H9 (cell line): ENCODE data around the gene KLB. TPM values are rescaled to one million over a fixed set of nuclear protein-coding genes. Genes with fewer than 3 reads are reported as not detected.

ENCODE experiments used
- DNase-seq: peaks from one replicate; pipeline ENCODE4 v3.0.0-alpha.2; 2017
- H2AFZ ChIP-seq: one replicate; pipeline ENCODE4 v1.6.1; 2013; ENCODE audit warnings: mild to moderate bottlenecking, low read length, control low read depth, moderate library complexity
- H2AK5ac ChIP-seq: 2 replicates; pipeline ENCODE4 v1.6.1; 2013; ENCODE audit warnings: low read length, control low read depth, mixed read lengths; ENCODE audit not compliant: insufficient read length
- H2BK120ac ChIP-seq: one replicate; pipeline ENCODE4 v1.6.1; 2013; ENCODE audit warnings: low read depth, mild to moderate bottlenecking, low read length, control low read depth, inconsistent platforms; ENCODE audit not compliant: poor library complexity, severe bottlenecking
- H2BK12ac ChIP-seq: 2 replicates; pipeline ENCODE4 v1.6.1; 2013; ENCODE audit warnings: low read length, control low read depth, mixed read lengths, low read depth; ENCODE audit not compliant: insufficient read length
- H2BK15ac ChIP-seq: 2 replicates; pipeline ENCODE4 v1.6.1; 2013; ENCODE audit warnings: low read depth, low read length, control low read depth
- H2BK20ac ChIP-seq: one replicate; pipeline ENCODE4 v1.6.1; 2013; ENCODE audit warnings: low read depth, mild to moderate bottlenecking, low read length, control low read depth, inconsistent platforms; ENCODE audit not compliant: poor library complexity, severe bottlenecking
- H2BK5ac ChIP-seq: 2 replicates; pipeline ENCODE4 v1.6.1; 2013; ENCODE audit warnings: low read length, control low read depth, mixed read lengths; ENCODE audit not compliant: insufficient read length
- H3K14ac ChIP-seq: 2 replicates; pipeline ENCODE4 v1.6.1; 2013; ENCODE audit warnings: low read length, control low read depth; ENCODE audit not compliant: insufficient read depth
- H3K18ac ChIP-seq: 2 replicates; pipeline ENCODE4 v1.6.1; 2013; ENCODE audit warnings: low read depth, mild to moderate bottlenecking, mixed read lengths, low read length, control low read depth; ENCODE audit not compliant: insufficient read length
- H3K23ac ChIP-seq: 2 replicates; pipeline ENCODE4 v1.6.1; 2013; ENCODE audit warnings: low read length, control low read depth, mixed read lengths, low read depth; ENCODE audit not compliant: insufficient read length
- H3K23me2 ChIP-seq: 2 replicates; pipeline ENCODE4 v1.6.1; 2013; ENCODE audit warnings: low read depth, mild to moderate bottlenecking, mixed read lengths, low read length, control low read depth; ENCODE audit not compliant: insufficient read length, poor library complexity, severe bottlenecking
- H3K27ac ChIP-seq: 2 replicates; pipeline ENCODE4 v1.5.1; 2013; ENCODE audit warnings: low read length, control low read depth, mixed read lengths, low read depth; ENCODE audit not compliant: insufficient read length
- H3K27me3 ChIP-seq: 2 replicates; pipeline ENCODE4 v1.6.1; 2013; ENCODE audit warnings: low read length, control low read depth, inconsistent platforms; ENCODE audit not compliant: insufficient read depth
- H3K4ac ChIP-seq: 2 replicates; pipeline ENCODE4 v1.6.1; 2013; ENCODE audit warnings: low read depth, mild to moderate bottlenecking, control low read depth, inconsistent platforms, low read length, moderate library complexity
- H3K4me1 ChIP-seq: 2 replicates; pipeline ENCODE4 v1.6.1; 2013; ENCODE audit warnings: low read length, control low read depth, inconsistent platforms; ENCODE audit not compliant: insufficient read depth
- H3K4me2 ChIP-seq: 2 replicates; pipeline ENCODE4 v1.6.1; 2013; ENCODE audit warnings: low read length, control low read depth, mixed read lengths; ENCODE audit not compliant: insufficient read length, insufficient read depth
- H3K56ac ChIP-seq: 2 replicates; pipeline ENCODE4 v1.6.1; 2013; ENCODE audit warnings: low read depth, mild to moderate bottlenecking, mixed read lengths, low read length, control low read depth; ENCODE audit not compliant: insufficient read length
- H3K79me1 ChIP-seq: 2 replicates; pipeline ENCODE4 v1.6.1; 2013; ENCODE audit warnings: low read depth, mild to moderate bottlenecking, moderate library complexity, low read length, control low read depth, inconsistent platforms; ENCODE audit not compliant: insufficient read depth, poor library complexity, severe bottlenecking
- H3K79me2 ChIP-seq: 2 replicates; pipeline ENCODE4 v1.6.1; 2013; ENCODE audit warnings: low read length, control low read depth, inconsistent platforms; ENCODE audit not compliant: insufficient read depth
- H3K9ac ChIP-seq: 2 replicates; pipeline ENCODE4 v1.6.1; 2013; ENCODE audit warnings: low read length, control low read depth, mixed read lengths; ENCODE audit not compliant: insufficient read length; ENCODE audit errors: extremely low read depth
- H3K9me3 ChIP-seq: one replicate; pipeline ENCODE4 v1.6.1; 2013; ENCODE audit warnings: low read depth, low read length, inconsistent platforms; ENCODE audit not compliant: control insufficient read depth
- H3T11ph ChIP-seq: one replicate; pipeline ENCODE4 v1.6.1; 2013; ENCODE audit warnings: mild to moderate bottlenecking, low read length, control low read depth, inconsistent platforms
- H4K20me1 ChIP-seq: one replicate; pipeline ENCODE4 v1.6.1; 2013; ENCODE audit not compliant: control insufficient read depth, insufficient read length, insufficient read depth
- H4K5ac ChIP-seq: 2 replicates; pipeline ENCODE4 v1.6.1; 2013; ENCODE audit warnings: low read depth, mild to moderate bottlenecking, mixed read lengths, low read length, control low read depth; ENCODE audit not compliant: insufficient read length
- H4K8ac ChIP-seq: replicated peaks from 2 replicates; pipeline ENCODE4 v1.6.1; 2013; ENCODE audit warnings: low read length, control low read depth, mixed read lengths, low read depth; ENCODE audit not compliant: insufficient read length
- H4K91ac ChIP-seq: 2 replicates; pipeline ENCODE4 v1.6.1; 2013; ENCODE audit warnings: low read depth, mild to moderate bottlenecking, moderate library complexity, mixed read lengths, low read length, control low read depth; ENCODE audit not compliant: insufficient read length
- H3K27ac Mint-ChIP-seq, 3 experiments: 2 replicates in 2 of 3; 3 replicates in 1 of 3; pipeline ENCODE4 v1.8.0; 2020 to 2021; ENCODE audit warnings: mixed read lengths in 3 of 3, mild to moderate bottlenecking in 1 of 3, moderate library complexity in 1 of 3
- H3K27me3 Mint-ChIP-seq: 2 replicates; pipeline ENCODE4 v1.8.0; 2021; ENCODE audit warnings: low read depth, mild to moderate bottlenecking, moderate library complexity, mixed read lengths
- H3K36me3 Mint-ChIP-seq, 3 experiments: 2 replicates in 2 of 3; 3 replicates in 1 of 3; pipeline ENCODE4 v1.8.0; 2020 to 2021; ENCODE audit warnings: low read depth in 3 of 3, mixed read lengths in 3 of 3; ENCODE audit not compliant: insufficient read depth in 1 of 3
- H3K4me1 Mint-ChIP-seq, 2 experiments: 2 replicates each; pipeline ENCODE4 v1.8.0; 2020; ENCODE audit warnings: mixed read lengths in 2 of 2
- H3K4me3 Mint-ChIP-seq, 2 experiments: 2 replicates in 1 of 2; 3 replicates in 1 of 2; pipeline ENCODE4 v1.8.0; 2020 to 2021; ENCODE audit warnings: mild to moderate bottlenecking in 2 of 2, mixed read lengths in 2 of 2, moderate library complexity in 1 of 2
- H3K9me3 Mint-ChIP-seq, 2 experiments: 2 replicates in 1 of 2; 3 replicates in 1 of 2; pipeline ENCODE4 v1.8.0; 2020; ENCODE audit warnings: mild to moderate bottlenecking in 2 of 2, mixed read lengths in 2 of 2, moderate library complexity in 1 of 2
- CTCF ChIP-seq: fragments of 200-600 bp; sonication (generic); conservative IDR thresholded peaks from 3 replicates; pipeline ENCODE4 v1.8.0; 2021; ENCODE audit warnings: antibody characterized with exemption, mild to moderate bottlenecking
- WGBS: extraction: QIAGEN DNeasy Blood & Tissue Kit; methylation state at CpG from one replicate; pipeline ENCODE4 v1.1.7; 2013; ENCODE audit warnings: missing lambda C conversion rate, low lambda C conversion rate, mixed read lengths; ENCODE audit not compliant: insufficient read length; ENCODE audit errors: extremely low coverage; 5-methylcytosine and 5-hydroxymethylcytosine counted together
- total RNA-seq: library from RNA; stranded (reverse); gene quantifications from 2 replicates; pipeline ENCODE4 v1.2.1, GENCODE V29; 2021

Gene KLB
- total RNA-seq, 1 experiment from 2014 or later = 0.07 TPM

DNA sequence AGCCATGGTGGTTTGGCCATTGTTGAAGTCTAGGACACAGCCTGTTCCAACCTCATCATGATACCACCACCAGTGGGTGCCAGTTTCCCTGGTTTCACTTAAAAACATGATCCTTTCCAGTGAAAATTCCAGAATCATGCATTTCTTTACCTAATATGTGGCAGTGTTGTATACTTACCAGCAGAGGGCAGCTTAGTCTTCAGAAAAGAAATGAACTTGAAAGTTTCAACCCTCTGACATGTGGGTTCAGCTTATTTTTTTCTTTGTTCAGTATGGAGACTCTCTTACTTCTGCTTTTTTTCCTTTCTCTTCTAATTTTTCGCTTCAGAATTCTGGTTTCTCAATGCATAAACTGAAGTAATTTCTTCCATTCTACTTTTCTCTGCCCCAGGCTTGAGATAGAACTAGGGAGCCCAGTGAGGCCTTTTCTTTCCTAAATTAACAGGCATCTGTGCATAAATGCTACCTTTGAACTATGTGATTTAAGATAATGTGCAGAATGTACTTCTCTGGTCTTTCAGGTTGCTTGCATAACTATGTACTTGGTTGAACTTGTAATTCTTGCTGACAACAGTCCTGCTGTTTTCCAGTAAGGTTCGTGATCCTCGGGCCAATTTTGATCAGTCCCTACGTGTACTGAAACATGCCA is 62.8 kb downstream of the KLB start:
- no peak overlapping the region for H3K23ac ChIP-seq
- H3K27ac ChIP-seq = no peak overlapping the region
- no peaks in the 10 kb centered on the region for H3K27me3 ChIP-seq
- H3K4me1 ChIP-seq = no peaks in the 10 kb centered on the region
- Mint-ChIP-seq H3K36me3 (peaks cover 18 to 49% (median 40%) of the 10 kb centered on the region in 3 experiments), H3K4me3 (no peak overlapping the region; a peak in 1 of 5 replicates), H3K27ac (peak overlapping the region; percentile 82 to 93 (median 92); a peak in 4 of 7 replicates), H3K4me1 (peaks cover 2 to 4% of the 10 kb centered on the region in 2 experiments; a peak in 1 of 4 replicates), H3K9me3 (no peaks in the 10 kb centered on the region), H3K27me3 (no peaks in the 10 kb centered on the region)
- H3K79me2 ChIP-seq = no peaks in the 10 kb centered on the region
- no peak overlapping the region for H4K8ac ChIP-seq
- no peak overlapping the region for H4K91ac ChIP-seq
- H2BK120ac ChIP-seq = no peak overlapping the region
- peak; percentile 93 for TF ChIP-seq CTCF
- no peak overlapping the region for H3T11ph ChIP-seq
- no peak overlapping the region for H3K4me2 ChIP-seq
- H2BK5ac ChIP-seq = no peak overlapping the region
- H3K14ac ChIP-seq = no peak overlapping the region
- H2AFZ ChIP-seq = no peak overlapping the region
- H3K4ac ChIP-seq = no peak overlapping the region
- no peaks in the 10 kb centered on the region for H3K9me3 ChIP-seq
- no peak overlapping the region for H2BK15ac ChIP-seq
- no peak overlapping the region for H2BK12ac ChIP-seq
- no peaks in the 10 kb centered on the region for H4K20me1 ChIP-seq
- no CpG with 5 or more reads among the region's 4 CpGs for WGBS
- DNase-seq = peak; percentile 70
- no peak overlapping the region for H4K5ac ChIP-seq
- no peak overlapping the region for H2BK20ac ChIP-seq
- no peaks in the 10 kb centered on the region for H3K23me2 ChIP-seq
- no peaks in the 10 kb centered on the region for H3K79me1 ChIP-seq
- no peak overlapping the region for H3K9ac ChIP-seq
- no peak overlapping the region for H2AK5ac ChIP-seq
- no peak overlapping the region for H3K18ac ChIP-seq
- no peak overlapping the region for H3K56ac ChIP-seq
